Parathyroid adenoma (tissue), 2 donors: ENCODE measurements around the gene TMEM223.

Source experiments
- H2AFZ ChIP-seq: fragments of 300-600 bp; sonication (generic); one replicate; pipeline ENCODE4 v1.7.0; 2017; ENCODE audit warnings: antibody characterized with exemption, mild to moderate bottlenecking
- H3K27ac ChIP-seq: fragments of 300-600 bp; sonication (generic); one replicate; pipeline ENCODE4 v1.7.0; 2017
- H3K27me3 ChIP-seq: fragments of 300-600 bp; sonication (generic); one replicate; pipeline ENCODE4 v1.7.0; 2017; ENCODE audit warnings: low read length; ENCODE audit not compliant: control insufficient read depth, insufficient read depth
- H3K36me3 ChIP-seq: fragments of 300-600 bp; sonication (generic); one replicate; pipeline ENCODE4 v1.7.0; 2017; ENCODE audit warnings: low read length; ENCODE audit not compliant: control insufficient read depth, insufficient read depth
- H3K4me1 ChIP-seq: fragments of 300-600 bp; sonication (generic); one replicate; pipeline ENCODE4 v1.7.0; 2017; ENCODE audit warnings: control low read depth
- H3K4me2 ChIP-seq: fragments of 300-600 bp; sonication (generic); one replicate; pipeline ENCODE4 v1.7.0; 2017; ENCODE audit warnings: low read length
- H3K4me3 ChIP-seq: fragments of 300-600 bp; sonication (generic); one replicate; pipeline ENCODE4 v1.7.0; 2017; ENCODE audit warnings: low read depth, low read length
- H3K79me2 ChIP-seq: fragments of 300-600 bp; sonication (generic); one replicate; pipeline ENCODE4 v1.7.0; 2017; ENCODE audit warnings: control low read depth
- H3K9ac ChIP-seq: fragments of 300-600 bp; sonication (generic); one replicate; pipeline ENCODE4 v1.7.0; 2017; ENCODE audit warnings: mild to moderate bottlenecking
- H3K9me3 ChIP-seq: fragments of 300-600 bp; sonication (generic); one replicate; pipeline ENCODE4 v1.7.0; 2017; ENCODE audit warnings: low read length; ENCODE audit not compliant: control insufficient read depth
- CTCF ChIP-seq: fragments of 300-600 bp; sonication (generic); IDR thresholded peaks from one replicate; pipeline ENCODE4 v1.7.0; 2017; ENCODE audit warnings: antibody characterized with exemption, mild to moderate bottlenecking
- donor health status: primary hyperparathyroidism.

Gene TMEM223

GRCh38 chr11:62823677-62824076 lies 31.9 kb upstream of the TMEM223 start:
- no peaks in the 10 kb centered on the region for H3K4me1 ChIP-seq
- no peak overlapping the region for H2AFZ ChIP-seq
- H3K4me2 ChIP-seq, result no peak overlapping the region
- H3K79me2 ChIP-seq, result peaks cover 3% of the 10 kb centered on the region
- no peaks in the 10 kb centered on the region for H3K36me3 ChIP-seq
- no peak overlapping the region for H3K9ac ChIP-seq
- H3K27me3 ChIP-seq, result no peaks in the 10 kb centered on the region
- no peak for TF ChIP-seq CTCF
- H3K27ac ChIP-seq, result no peak overlapping the region
- no peak overlapping the region for H3K4me3 ChIP-seq
- no peaks in the 10 kb centered on the region for H3K9me3 ChIP-seq

- H3K9ac ChIP-seq, result no peak overlapping the region
- no peaks in the 10 kb centered on the region for H3K36me3 ChIP-seq
- no peaks in the 10 kb centered on the region for H3K27me3 ChIP-seq
- no peak for TF ChIP-seq CTCF
- H3K9me3 ChIP-seq, result no peaks in the 10 kb centered on the region
- no peak overlapping the region for H2AFZ ChIP-seq
- H3K27ac ChIP-seq, result no peak overlapping the region
- no peak overlapping the region for H3K4me3 ChIP-seq
- H3K79me2 ChIP-seq, result no peaks in the 10 kb centered on the region
- no peaks in the 10 kb centered on the region for H3K4me1 ChIP-seq
- no peak overlapping the region for H3K4me2 ChIP-seq
Observed at GRCh38 chr11:62817129-62817528, 25.3 kb upstream of the TMEM223 start.

GRCh38 chr11:62816557-62816956 lies 24.8 kb upstream of the TMEM223 start:
- H3K36me3 ChIP-seq, result no peaks in the 10 kb centered on the region
- no peaks in the 10 kb centered on the region for H3K4me1 ChIP-seq
- H3K9ac ChIP-seq, result no peak overlapping the region
- no peak overlapping the region for H3K4me2 ChIP-seq
- no peak overlapping the region for H3K27ac ChIP-seq
- H3K79me2 ChIP-seq, result no peaks in the 10 kb centered on the region
- H2AFZ ChIP-seq, result no peak overlapping the region
- H3K27me3 ChIP-seq, result no peaks in the 10 kb centered on the region
- no peak overlapping the region for H3K4me3 ChIP-seq
- TF ChIP-seq CTCF, result no peak
- H3K9me3 ChIP-seq, result no peaks in the 10 kb centered on the region

- no peak overlapping the region for H3K4me3 ChIP-seq
- TF ChIP-seq CTCF, result no peak
Observed at GRCh38 chr11:62811659-62812058, 19.9 kb upstream of the TMEM223 start.

GRCh38 chr11:62810748-62811147 lies 18.9 kb upstream of the TMEM223 start:
- H3K9ac ChIP-seq, result no peak overlapping the region
- no peaks in the 10 kb centered on the region for H3K79me2 ChIP-seq
- H3K4me3 ChIP-seq, result no peak overlapping the region
- H3K4me1 ChIP-seq, result peaks cover 3% of the 10 kb centered on the region
- no peak overlapping the region for H2AFZ ChIP-seq
- no peak overlapping the region for H3K4me2 ChIP-seq
- no peaks in the 10 kb centered on the region for H3K9me3 ChIP-seq
- no peaks in the 10 kb centered on the region for H3K27me3 ChIP-seq
- H3K27ac ChIP-seq, result no peak overlapping the region
- TF ChIP-seq CTCF, result no peak
- no peaks in the 10 kb centered on the region for H3K36me3 ChIP-seq

More at GRCh38 chr11:62811659-62812058, 19.9 kb upstream of the TMEM223 start:
- Histone ChIP-seq H3K4me1 (peaks cover under 1% of the 10 kb centered on the region), H3K27ac (no peak overlapping the region), H2AFZ (no peak overlapping the region), H3K4me2 (no peak overlapping the region), H3K36me3 (no peaks in the 10 kb centered on the region), H3K9me3 (no peaks in the 10 kb centered on the region), H3K79me2 (no peaks in the 10 kb centered on the region), H3K9ac (no peak overlapping the region), H3K27me3 (no peaks in the 10 kb centered on the region)
